Myocyte (in vitro differentiated cells): ENCODE measurements around the gene SERPINB12. TPM values are rescaled to one million over a fixed set of nuclear protein-coding genes. Genes with fewer than 3 reads are reported as not detected.

Experiments
- DNase-seq: peaks from one replicate; pipeline ENCODE4 v3.0.0-alpha.2; 2012; ENCODE audit warnings: low read depth
- total RNA-seq: library from RNA; depleted of rRNA; stranded (reverse); fragments of >200 nt; gene quantifications from 2 replicates; pipeline ENCODE4 v1.2.3, GENCODE V29; 2014

Gene SERPINB12
- total RNA-seq, 1 donor from 2014 or later = 1.9 TPM

DNA sequence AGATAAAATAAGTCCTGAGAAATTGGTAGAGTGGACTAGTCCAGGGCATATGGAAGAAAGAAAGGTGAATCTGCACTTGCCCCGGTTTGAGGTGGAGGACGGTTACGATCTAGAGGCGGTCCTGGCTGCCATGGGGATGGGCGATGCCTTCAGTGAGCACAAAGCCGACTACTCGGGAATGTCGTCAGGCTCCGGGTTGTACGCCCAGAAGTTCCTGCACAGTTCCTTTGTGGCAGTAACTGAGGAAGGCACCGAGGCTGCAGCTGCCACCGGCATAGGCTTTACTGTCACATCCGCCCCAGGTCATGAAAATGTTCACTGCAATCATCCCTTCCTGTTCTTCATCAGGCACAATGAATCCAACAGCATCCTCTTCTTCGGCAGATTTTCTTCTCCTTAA is 54.8 kb downstream of the SERPINB12 start:
- no peak for DNase-seq

DNA sequence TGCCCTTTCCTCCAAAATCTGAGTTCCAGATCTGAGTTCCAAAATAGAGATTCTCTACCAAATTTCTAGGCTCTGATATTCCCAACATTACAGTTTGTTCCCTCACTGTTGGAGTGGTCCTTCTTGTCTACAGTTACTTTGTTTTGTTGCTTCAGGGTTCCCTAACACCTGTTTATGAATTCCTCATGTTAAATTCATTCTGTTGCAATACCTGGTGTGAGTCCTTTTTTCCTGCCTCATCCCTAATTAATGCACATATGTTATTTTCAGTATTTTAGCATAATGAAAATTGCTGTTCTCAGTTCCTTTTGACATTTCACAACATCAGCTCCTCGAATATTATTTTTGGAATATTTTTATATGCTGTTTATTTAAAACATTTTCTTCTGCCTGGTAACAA is 61.2 kb downstream of the SERPINB12 start:
- DNase-seq = no peak

DNA sequence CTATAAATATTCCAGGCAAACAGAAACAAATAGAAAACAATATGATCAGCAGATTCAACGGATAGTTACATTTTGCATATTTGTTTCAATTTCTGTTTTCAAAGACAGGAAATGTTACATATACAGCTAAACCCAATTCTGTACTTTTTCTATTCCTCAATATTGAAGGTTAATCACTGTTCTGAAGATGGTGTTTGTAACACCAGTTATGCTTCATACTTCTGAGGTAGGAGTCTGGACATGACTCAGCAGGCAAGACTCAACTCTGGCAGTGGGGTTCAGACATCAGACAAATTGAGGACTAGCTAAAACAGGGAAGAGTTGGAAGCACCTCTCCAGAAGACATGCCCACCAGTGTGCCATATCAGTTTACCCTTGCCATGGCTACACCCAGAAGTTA is 61.6 kb downstream of the SERPINB12 start:
- peak; percentile 13 for DNase-seq

- peak; percentile 12 for DNase-seq
Measured at GRCh38 chr18:63604791-63605567, 62.8 kb downstream of the SERPINB12 start.

DNA sequence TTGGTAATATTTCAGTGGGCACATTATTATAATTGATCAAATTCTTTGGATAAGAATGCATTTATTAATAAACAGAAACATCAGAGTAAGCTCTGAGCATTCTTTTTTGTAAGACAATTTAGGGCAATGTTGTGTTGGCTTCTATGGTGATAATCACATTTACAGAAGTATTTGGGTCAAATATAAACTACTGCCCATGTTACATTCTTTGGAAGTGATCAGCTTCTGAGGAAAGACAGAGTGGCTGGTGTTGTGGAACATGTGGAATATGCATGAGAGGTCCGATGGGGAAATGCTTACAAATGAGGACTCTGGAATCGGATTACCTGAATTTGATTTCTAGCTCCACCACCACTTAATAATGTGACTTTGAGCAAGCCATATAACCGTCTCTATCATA is 64.4 kb downstream of the SERPINB12 start:
- DNase-seq = no peak

GRCh38 chr18:63613420-63613819 is 71.3 kb downstream of the SERPINB12 start:
- DNase-seq = no peak

DNA sequence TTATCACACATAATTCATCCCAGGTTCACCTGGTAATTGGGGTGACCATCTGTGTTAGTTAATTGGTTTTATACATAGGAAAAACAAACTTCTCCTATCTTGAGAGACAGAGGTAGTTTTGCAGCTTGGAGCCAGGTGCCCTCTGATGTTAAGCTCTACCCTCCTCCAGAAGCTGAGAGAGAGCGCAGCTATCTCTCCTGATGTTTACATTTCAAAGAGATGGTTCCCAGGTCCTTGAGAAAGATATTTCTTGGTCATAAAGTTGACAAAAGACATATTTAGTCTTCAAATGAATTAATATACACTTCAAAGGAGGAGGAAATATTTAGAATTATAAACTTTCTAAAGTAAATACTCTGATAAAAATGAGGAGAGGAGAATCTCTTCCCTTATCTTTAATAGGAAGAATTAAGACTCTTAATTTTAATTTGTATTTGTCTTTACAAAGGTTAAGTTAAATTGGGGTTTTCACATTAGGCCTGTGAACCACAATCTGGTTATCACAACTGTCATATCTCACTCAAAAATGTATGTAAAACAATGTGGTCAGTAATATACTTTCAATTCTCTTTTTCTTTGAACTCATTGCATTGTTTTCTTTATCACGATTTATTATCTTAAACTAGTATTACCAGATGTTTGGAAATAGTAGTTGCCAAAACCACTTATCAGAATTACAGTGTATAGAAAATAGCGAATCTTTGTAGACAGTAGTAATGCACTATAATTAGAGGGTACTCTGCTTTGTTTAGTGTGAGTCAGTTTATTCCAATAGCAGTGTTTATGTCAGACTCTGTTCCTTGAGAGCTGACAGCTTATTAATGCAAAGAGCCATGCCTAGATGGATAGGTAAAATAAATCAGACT is 75.1 kb downstream of the SERPINB12 start:
- no peak for DNase-seq

DNA sequence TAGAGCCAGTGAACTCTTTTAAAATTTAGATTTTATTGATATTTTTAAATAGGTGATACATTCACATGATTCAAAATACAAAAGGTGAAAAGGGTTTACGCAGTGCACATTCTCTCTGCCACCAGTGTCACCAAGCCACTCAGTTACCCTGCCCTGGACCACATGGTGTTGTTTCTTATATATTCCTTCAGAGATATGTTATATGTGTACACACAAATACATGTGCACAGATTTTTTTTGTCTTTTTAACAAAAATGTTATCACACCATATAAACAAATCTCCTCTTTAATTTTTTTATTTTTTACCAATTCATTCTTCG is 75.7 kb downstream of the SERPINB12 start:
- no peak for DNase-seq

Other genes with a start within 250 kb of the SERPINB12 start
- gene BCL2, start 222.6 kb upstream of the SERPINB12 start, total RNA-seq = 2.2 and 4.2 TPM in 2 replicates
- 32.8 and 42.3 TPM in 2 replicates for gene KDSR, start 175.2 kb upstream of the SERPINB12 start, total RNA-seq
- gene VPS4B, start 119.9 kb upstream of the SERPINB12 start, total RNA-seq = 18.8 and 19.6 TPM in 2 replicates
- gene SERPINB5, start 65.4 kb upstream of the SERPINB12 start, total RNA-seq = not detected in 2 replicates
- gene SERPINB13, start 45.0 kb downstream of the SERPINB12 start, total RNA-seq = not detected in 2 replicates
- gene SERPINB4, start 101.9 kb downstream of the SERPINB12 start, total RNA-seq = not detected in 2 replicates
- gene SERPINB3, start 119.5 kb downstream of the SERPINB12 start, total RNA-seq = not detected in 2 replicates
- not detected in 2 replicates for gene SERPINB11, start 160.6 kb downstream of the SERPINB12 start, total RNA-seq
- gene SERPINB7, start 233.0 kb downstream of the SERPINB12 start, total RNA-seq = 4.5 and 6.4 TPM in 2 replicates